GM19372 (cell line): ENCODE measurements around the gene MREG.
"Not testable (repeated sequence)": the region's sequence is repeated elsewhere in the genome, so short reads cannot be mapped to it uniquely, and the experiment has no call there.

Experiments
- ATAC-seq: cut with Tn5 transposase; IDR thresholded peaks from one replicate; pipeline ENCODE4 v1.9.1; 2021; ENCODE audit warnings: mild to moderate bottlenecking, low read depth, moderate library complexity; ENCODE audit not compliant: unreplicated experiment

The MREG gene

DNA sequence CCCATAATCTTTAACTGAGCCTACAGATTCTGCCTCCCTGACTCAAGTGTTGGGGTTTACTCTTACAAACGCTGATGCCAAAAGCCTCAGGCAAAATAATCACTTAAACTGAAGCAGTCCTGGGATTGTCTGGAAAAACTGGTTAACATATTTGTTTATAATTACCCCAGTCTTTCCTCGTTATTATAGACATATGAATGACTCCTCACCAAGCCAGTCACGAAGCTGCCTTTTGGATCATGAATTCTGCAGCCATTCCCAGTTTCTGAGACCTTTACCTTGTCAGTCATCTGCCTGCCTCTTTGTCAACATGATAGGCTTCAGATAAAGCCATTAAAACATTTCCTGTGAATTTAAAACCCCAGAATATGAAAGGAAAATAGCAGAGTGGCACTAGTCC lies 46.4 kb downstream of the MREG start:
- no peak for ATAC-seq

- no peak for ATAC-seq
Observed at GRCh38 chr2:215966274-215966673, 47.1 kb downstream of the MREG start.

DNA sequence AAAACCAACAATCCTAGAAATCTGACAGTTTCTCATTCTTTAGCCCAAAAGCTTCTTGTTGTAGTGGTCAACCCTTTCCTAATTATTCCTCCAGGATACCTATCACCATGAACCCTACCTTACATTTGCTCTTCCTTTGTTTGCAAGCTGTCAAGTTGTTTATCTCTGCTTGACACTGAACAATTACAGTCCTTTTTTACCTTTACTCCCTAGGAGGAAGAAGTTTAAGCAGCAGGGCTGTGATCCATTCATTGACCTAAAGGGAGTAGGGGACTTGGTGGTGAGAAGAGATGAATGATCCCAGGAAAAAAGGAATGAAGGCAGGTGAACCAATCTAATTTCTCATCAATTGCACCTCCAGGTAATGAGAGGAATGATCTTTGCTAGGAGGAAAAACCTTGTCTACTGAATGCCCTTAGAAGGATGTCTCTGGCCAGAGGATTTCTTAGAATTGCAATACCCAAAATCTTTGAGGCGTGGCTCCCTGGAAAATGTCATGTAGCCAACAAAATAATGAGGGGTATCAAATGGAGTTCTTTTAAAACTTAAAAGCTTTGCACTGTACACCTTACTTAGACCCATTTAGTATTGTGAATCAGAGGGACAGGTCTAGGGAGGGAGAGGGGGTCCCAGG lies 47.7 kb downstream of the MREG start:
- ATAC-seq: no peak

DNA sequence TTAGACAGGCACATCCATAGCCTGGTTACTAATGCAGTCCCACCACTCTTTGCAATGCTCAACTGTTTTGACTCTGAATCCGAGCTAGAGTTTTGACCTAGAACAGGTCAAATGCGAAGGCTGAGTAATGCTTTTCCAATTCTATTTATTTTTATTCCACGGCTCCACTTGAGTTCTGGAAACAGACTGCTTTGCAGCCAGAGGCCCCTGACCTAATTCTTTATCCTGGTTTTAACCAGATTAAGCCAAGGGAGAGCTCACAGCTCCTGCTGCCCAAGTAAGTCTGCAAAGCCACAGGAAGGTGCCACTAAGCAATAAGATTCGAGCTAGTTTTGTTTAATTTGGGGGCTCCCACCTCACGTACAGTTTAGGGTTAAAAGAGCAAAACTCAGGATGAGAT lies 51.4 kb downstream of the MREG start:
- ATAC-seq: no peak

DNA sequence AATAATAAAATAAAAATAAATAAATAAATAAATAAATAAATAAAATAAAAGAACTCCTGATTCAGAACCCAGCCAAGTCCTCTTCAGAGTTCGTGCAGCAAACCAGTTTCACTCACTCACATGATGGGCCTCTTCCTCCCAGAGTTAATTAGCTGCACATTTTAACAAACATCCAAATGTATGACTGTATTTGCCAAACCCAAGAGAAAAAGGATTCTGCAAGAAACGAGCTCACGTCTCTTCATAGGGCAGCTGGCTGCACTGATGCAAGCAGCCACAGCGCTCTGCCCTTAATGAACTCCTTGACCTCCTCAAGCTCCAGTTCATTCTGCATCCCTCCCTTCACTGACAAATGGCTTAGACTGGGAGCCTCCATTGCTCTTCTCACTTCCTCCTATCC lies 55.1 kb downstream of the MREG start:
- no peak for ATAC-seq

GRCh38 chr2:215957354-215958122 lies 55.8 kb downstream of the MREG start:
- ATAC-seq: not testable (repeated sequence)

DNA sequence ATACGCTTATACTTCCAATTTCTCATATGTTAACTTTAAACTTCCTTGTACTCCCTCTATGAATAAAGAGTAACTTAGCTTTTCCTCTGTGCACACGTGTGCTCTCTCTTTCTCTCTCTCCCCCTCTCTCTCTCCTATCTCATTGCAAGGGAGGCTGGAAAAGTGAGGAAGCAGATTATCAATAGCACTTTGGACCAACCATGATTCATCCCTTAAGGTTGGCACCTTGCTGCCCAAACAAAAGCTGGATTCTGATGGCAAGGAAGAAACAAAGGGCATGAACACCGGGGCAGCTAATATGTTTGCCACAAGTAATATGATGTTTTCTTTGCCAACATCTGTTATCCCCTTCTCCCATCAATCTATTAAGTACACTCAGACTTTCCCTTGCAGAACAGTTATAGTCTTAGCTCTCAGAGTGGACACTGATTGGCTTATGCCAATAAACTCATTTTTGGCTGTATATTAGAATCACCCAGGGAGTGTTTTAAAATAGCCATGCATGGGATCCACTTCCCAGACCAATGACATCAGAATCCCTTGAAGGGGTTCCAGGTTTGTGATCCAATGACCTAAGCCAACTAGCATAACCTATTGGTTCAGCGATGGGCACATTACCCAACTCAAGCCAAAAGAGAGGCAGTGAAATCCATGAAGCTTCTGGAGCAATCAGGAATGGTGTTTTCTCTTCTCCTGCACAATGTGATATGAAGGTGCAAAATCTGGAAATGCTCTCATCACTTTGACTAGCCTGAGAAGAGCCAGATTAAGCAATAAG lies 60.3 kb downstream of the MREG start:
- no peak for ATAC-seq

DNA sequence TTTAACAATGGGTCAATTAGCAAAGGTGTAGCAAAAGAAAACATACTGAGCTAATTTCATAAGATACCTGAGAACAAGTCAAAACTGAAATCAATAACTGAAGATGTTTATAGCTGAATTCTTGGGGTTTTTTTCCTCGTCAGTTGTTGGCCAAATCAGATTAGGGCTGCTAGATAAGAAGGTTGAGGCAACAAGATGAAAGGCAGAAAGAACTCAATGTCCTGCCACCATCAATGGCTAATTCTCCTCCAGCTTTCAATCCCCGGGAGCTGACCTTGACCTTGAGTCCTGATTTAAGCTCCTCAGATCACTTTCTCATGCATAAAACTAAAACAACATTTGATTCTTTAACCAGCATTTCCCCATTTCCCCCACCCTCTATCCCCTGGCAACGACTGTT lies 61.8 kb downstream of the MREG start:
- no peak for ATAC-seq

DNA sequence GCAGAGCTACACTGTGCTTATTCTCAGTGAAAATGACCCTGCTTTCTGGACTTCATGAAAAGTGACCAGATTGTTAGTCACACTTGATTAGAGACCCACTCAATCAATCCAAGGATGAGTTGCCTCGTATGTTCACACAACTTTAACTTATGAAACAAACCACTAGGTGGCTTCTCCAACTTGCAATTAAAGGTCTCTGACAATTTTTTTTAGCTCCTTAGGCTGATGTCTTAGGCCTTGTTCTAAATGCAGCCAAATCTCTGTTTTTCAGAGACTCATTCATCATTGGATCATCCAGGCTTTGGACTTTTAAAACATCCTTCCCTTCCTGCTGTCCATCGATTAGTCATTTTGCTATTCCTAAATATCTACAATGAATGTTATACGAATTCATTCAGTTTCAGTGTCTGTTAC lies 63.4 kb downstream of the MREG start:
- ATAC-seq: peak; percentile 88

- ATAC-seq: no peak
Observed at GRCh38 chr2:215948051-215948450, 65.3 kb downstream of the MREG start.

- no peak for ATAC-seq
Observed at GRCh38 chr2:215946586-215946985, 66.8 kb downstream of the MREG start.

DNA sequence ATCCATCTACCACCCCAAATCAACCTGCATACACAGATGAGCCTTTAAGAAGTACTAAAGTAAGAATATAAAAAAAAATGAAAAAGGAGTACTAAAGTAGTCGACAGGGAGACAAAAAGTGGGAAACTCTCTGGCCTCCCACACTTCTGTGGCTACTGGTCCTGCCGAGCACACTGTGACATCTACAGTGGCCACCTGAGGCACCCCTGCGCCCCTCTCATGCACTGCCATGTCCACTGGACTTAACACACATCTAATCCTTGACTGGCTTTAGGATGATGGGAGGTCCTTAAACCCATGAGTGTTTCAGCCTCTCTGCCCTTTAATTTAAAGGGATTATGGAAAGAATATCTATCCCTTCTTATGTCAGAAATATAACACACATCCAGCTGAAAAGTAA lies 71.2 kb downstream of the MREG start:
- ATAC-seq: no peak

DNA sequence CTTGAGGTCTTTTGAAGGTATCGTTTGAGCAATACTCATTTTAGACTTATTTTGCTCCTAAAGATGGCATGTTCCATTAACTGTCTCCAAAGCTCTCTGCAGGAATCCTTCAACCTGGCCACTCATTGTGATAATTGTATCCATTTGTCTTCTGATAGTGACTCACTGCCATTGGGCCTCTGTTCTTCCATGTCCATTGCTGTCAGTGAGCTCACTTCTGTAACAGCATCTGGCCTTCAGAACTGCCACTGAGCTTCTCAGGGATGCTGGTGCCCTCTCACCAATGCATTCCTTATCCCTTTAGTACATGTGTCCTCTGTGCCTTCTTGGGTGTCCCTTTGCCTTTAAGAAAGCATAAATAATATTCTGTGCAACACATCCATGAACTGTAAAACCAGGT lies 71.6 kb downstream of the MREG start:
- no peak for ATAC-seq

GRCh38 chr2:215940645-215941184 lies 72.6 kb downstream of the MREG start:
- ATAC-seq: no peak

- no peak for ATAC-seq
Observed at GRCh38 chr2:215937190-215937589, 76.2 kb downstream of the MREG start.

- no peak for ATAC-seq
Observed at GRCh38 chr2:215933151-215933550, 80.2 kb downstream of the MREG start.

- peak; percentile 88 for ATAC-seq
Observed at GRCh38 chr2:215931256-215931903, 82.0 kb downstream of the MREG start.

- no peak for ATAC-seq
Observed at GRCh38 chr2:215930505-215931253, 82.7 kb downstream of the MREG start.

- no peak for ATAC-seq
Observed at GRCh38 chr2:215929602-215930335, 83.6 kb downstream of the MREG start.
